Kidney capillary endothelial cell (primary cell): ENCODE measurements around the gene MYLK4.

ENCODE experiments used
- DNase-seq: peaks from one replicate; pipeline ENCODE4 v3.0.0-alpha.2; 2018; ENCODE audit warnings: low spot score

MYLK4 gene

GRCh38 chr6:2630359-2630758 is 120.4 kb downstream of the MYLK4 start:
- DNase-seq: peak; percentile 94

GRCh38 chr6:2626401-2626800 is 124.3 kb downstream of the MYLK4 start:
- no peak for DNase-seq

DNA sequence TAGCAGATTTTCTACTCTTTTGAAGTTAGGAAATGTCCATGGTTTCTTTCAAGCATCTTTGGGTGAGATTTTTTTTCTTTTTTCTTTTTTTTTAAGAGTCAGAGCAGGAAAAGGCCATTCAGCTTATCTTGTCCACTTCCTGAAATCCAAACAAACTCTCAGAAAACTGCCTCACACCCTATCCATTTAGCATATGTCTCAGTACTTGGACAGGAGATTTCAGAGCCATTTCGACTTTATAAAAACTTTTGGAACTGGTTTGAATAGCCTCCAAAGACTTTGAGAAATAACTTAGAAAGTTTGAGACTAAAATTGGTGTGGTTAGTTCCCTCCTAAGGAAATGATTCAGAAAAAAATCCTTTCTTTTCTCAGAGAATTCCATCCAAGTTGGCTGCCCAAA is 125.1 kb downstream of the MYLK4 start:
- DNase-seq: no peak

DNA sequence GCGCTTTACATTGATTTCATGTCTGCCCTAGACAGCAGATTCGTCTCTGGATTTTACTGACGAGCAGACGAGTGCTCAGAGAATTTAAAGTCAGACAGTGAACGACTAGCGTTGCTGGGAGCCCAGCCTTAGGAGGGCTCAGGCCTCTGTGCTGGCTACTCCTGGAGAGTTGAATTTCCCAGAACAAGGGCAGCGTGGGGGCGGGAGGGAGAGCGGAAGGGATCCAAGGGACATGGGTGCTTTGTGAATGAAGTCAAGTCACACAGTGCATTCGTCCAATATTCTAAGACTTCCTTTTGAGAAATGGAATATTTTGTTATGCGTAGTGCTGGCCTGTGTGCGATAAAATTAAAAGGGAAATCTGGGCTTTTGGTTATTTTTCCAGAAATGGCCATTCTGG is 126.5 kb downstream of the MYLK4 start:
- DNase-seq: no peak

DNA sequence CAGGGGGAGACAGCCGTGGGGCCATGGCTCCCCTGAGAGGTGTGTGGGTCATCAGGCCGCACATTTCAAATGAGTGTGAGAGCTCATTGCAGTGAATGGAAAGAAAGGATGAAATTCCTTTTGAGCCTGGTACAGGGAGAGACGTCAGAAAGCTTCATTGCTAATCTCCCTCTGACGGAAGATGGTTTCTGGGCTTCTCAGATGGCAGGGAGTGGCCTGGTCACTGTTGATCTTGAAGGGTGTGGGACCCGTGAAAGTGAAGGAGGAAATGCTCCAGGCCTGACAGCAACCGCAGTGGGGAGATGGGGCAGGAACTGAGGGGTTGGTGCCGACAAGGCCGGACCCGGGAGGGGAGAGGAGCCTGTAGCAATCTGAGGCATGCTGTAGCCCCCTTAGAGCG is 127.4 kb downstream of the MYLK4 start:
- DNase-seq: no peak

- no peak for DNase-seq
These were observed 128.1 kb downstream of the MYLK4 start for GRCh38 chr6:2622671-2623070.

GRCh38 chr6:2619651-2620050 is 131.1 kb downstream of the MYLK4 start:
- DNase-seq: no peak

GRCh38 chr6:2617729-2618128 is 133.0 kb downstream of the MYLK4 start:
- no peak for DNase-seq

GRCh38 chr6:2616811-2617210 is 133.9 kb downstream of the MYLK4 start:
- no peak for DNase-seq

DNA sequence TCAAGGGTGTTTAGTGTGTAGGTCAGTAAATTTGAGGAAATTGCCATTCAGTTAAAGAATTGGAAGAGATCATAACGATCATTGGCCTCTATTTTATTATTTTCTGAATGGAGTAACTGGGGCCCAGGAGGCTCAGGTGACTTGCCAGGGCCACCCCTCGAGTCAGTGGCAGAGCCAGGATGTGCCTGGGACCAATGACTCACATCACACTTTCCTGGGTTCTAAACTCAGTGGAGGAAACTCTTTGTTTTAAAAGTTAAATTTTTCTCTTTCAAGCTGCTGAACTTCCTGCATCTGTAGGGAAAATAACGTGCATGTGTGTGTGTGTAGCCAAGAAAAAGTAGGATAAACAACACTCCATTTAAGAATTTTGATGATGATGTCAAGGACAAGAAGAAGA is 135.5 kb downstream of the MYLK4 start:
- DNase-seq: peak; percentile 60

- no peak for DNase-seq
These were observed 135.9 kb downstream of the MYLK4 start for GRCh38 chr6:2614846-2615245.

- DNase-seq: no peak
These were observed 136.6 kb downstream of the MYLK4 start for GRCh38 chr6:2614155-2614554.
